Measurements from ENCODE around the gene XAF1. TPM values are rescaled to one million over a fixed set of nuclear protein-coding genes. Genes with fewer than 3 reads are reported as not detected.
"Not testable (repeated sequence)": the region's sequence is repeated elsewhere in the genome, so short reads cannot be mapped to it uniquely, and the experiment has no call there.

XAF1 gene
- total RNA-seq, 1 donor from 2014 or later, result 99.1 TPM

GRCh38 chr17:6797718-6798351 is 42.0 kb downstream of the XAF1 start:
- no peak for DNase-seq (ENCODE audit: low spot score)

- no peak for DNase-seq (ENCODE audit: low spot score)
Measured at GRCh38 chr17:6799738-6800137, 43.9 kb downstream of the XAF1 start.

GRCh38 chr17:6800422-6801027 is 44.7 kb downstream of the XAF1 start:
- DNase-seq (ENCODE audit: low spot score), result no peak

- DNase-seq (ENCODE audit: low spot score), result no peak
Measured at GRCh38 chr17:6811510-6811909, 55.7 kb downstream of the XAF1 start.

GRCh38 chr17:6812295-6812694 is 56.4 kb downstream of the XAF1 start:
- DNase-seq (ENCODE audit: low spot score), result no peak

GRCh38 chr17:6815775-6816174 is 59.9 kb downstream of the XAF1 start:
- no peak for DNase-seq (ENCODE audit: low spot score)

- not testable (repeated sequence) for DNase-seq (ENCODE audit: low spot score)
Measured at GRCh38 chr17:6816368-6816767, 60.5 kb downstream of the XAF1 start.

GRCh38 chr17:6818938-6819337 is 63.1 kb downstream of the XAF1 start:
- no peak for DNase-seq (ENCODE audit: low spot score)

- DNase-seq (ENCODE audit: low spot score), result no peak
Measured at GRCh38 chr17:6823011-6823442, 67.2 kb downstream of the XAF1 start.

Other genes with a start within 250 kb of the XAF1 start
- 1.1 TPM for gene PITPNM3, start 199.5 kb upstream of the XAF1 start, total RNA-seq
- gene KIAA0753, start 115.3 kb upstream of the XAF1 start, total RNA-seq, result 9.7 TPM
- gene TXNDC17, start 115.0 kb upstream of the XAF1 start, total RNA-seq, result 71.2 TPM
- gene MED31, start 104.4 kb upstream of the XAF1 start, total RNA-seq, result 13.0 TPM
- 0.58 TPM for gene C17orf100, start 104.3 kb upstream of the XAF1 start, total RNA-seq
- 0.48 TPM for gene SLC13A5, start 42.7 kb upstream of the XAF1 start, total RNA-seq
- gene FBXO39, start 20.2 kb downstream of the XAF1 start, total RNA-seq, result 0.90 TPM
- gene TEKT1, start 75.7 kb downstream of the XAF1 start, total RNA-seq, result not detected
- 0.16 TPM for gene ALOX12, start 240.0 kb downstream of the XAF1 start, total RNA-seq